OCI-LY1 (cell line): ENCODE results near the gene MAP1LC3A.

Experiments
- CTCF ChIP-seq: fragments of 200-600 bp; sonication (generic), shearing (Covaris generic); IDR thresholded peaks from 2 replicates; pipeline ENCODE4 v1.5.1; 2017; ENCODE audit warnings: mild to moderate bottlenecking, antibody characterized with exemption, low read length, moderate library complexity, mixed read lengths
- EZH2 ChIP-seq: fragments of 200-600 bp; sonication (generic), shearing (Covaris generic); IDR thresholded peaks from 2 replicates; pipeline ENCODE4 v1.8.0; 2017; ENCODE audit warnings: borderline replicate concordance, mixed run types, mild to moderate bottlenecking, antibody characterized with exemption, low read length, moderate library complexity, mixed read lengths

- no peak for TF ChIP-seq CTCF
- no peak for TF ChIP-seq EZH2
These were observed 23.9 kb upstream of the MAP1LC3A start for GRCh38 chr20:34534391-34535165.
